Measurements from ENCODE around the gene NPPB. TPM values are rescaled to one million over a fixed set of nuclear protein-coding genes. Genes with fewer than 3 reads are reported as not detected.

The NPPB gene
- total RNA-seq, 2 experiments from 2014 or later, result not detected

- no peaks in the 10 kb centered on the region for H3K79me2 ChIP-seq (ENCODE audit: insufficient read depth, low read depth, low read length)
- intact Hi-C loops (cut with micrococcal nuclease; ENCODE audit: unreplicated experiment), result loop anchor here (1.0 kb wide), 3 partner anchors 56 to 129 kb away; no protein-coding TSS in a partner anchor
- no peak overlapping the region for H2AFZ ChIP-seq (ENCODE audit: low read length)
- H3K4me1 ChIP-seq (ENCODE audit: insufficient read depth, low read length, poor library complexity, severe bottlenecking), result peaks cover 23% of the 10 kb centered on the region
- POLR2A ChIA-PET, result interaction anchor here (0.7 to 1.7 kb wide), 2 partner anchors 70 to 72 kb away, joined by 4 read pairs; no protein-coding TSS in a partner anchor
- no peak for DNase-seq (ENCODE audit: low spot score)
- H3K9me2 ChIP-seq (ENCODE audit: insufficient read depth, low read length), result no peaks in the 10 kb centered on the region
- TF ChIP-seq CTCF (conservative IDR thresholded peaks at IDR 0.05; ENCODE audit: low read length) (no peak), EZH2phosphoT487 (IDR thresholded peaks at IDR 0.05; ENCODE audit: borderline replicate concordance, low read depth, low read length) (no peak)
- CTCF ChIA-PET (ENCODE audit: unreplicated experiment), result interaction anchor here (0.7 to 1.2 kb wide), 2 partner anchors 10 to 54 kb away, joined by 3 to 6 read pairs; partner anchors contain the start of gene NPPA
- no peak overlapping the region for H3K4me3 ChIP-seq (ENCODE audit: low read depth, low read length, poor library complexity, severe bottlenecking)
- peaks cover 95% of the 10 kb centered on the region for H3K36me3 ChIP-seq (ENCODE audit: insufficient read depth, low read length)
- no peak overlapping the region for H3K4me2 ChIP-seq (ENCODE audit: low read length)
- no TSS peak for BruUV-seq (replicated peaks)
- H4K20me1 ChIP-seq (ENCODE audit: insufficient read depth, low read length), result no peaks in the 10 kb centered on the region
- H3K27ac ChIP-seq (ENCODE audit: low read depth, low read length, poor library complexity, severe bottlenecking), result no peak overlapping the region
- no peaks in the 10 kb centered on the region for H3K9me3 ChIP-seq (ENCODE audit: low read length)
Measured at GRCh38 chr1:11837767-11838348, 20.9 kb downstream of the NPPB start.

GRCh38 chr1:11836955-11837766, 21.6 kb downstream of the NPPB start:
- ChIA-PET POLR2A (interaction anchor here (0.6 kb wide), 1 partner anchor 71 kb away, joined by 3 read pairs; no protein-coding TSS in a partner anchor), CTCF (ENCODE audit: unreplicated experiment) (no interaction called here)
- Histone ChIP-seq H4K20me1 (ENCODE audit: insufficient read depth, low read length) (no peaks in the 10 kb centered on the region), H3K79me2 (ENCODE audit: insufficient read depth, low read depth, low read length) (no peaks in the 10 kb centered on the region), H3K9me2 (ENCODE audit: insufficient read depth, low read length) (no peaks in the 10 kb centered on the region), H3K4me1 (ENCODE audit: insufficient read depth, low read length, poor library complexity, severe bottlenecking) (peaks cover 16% of the 10 kb centered on the region), H3K4me3 (ENCODE audit: low read depth, low read length, poor library complexity, severe bottlenecking) (no peak overlapping the region), H3K9me3 (ENCODE audit: low read length) (no peaks in the 10 kb centered on the region), H3K27ac (ENCODE audit: low read depth, low read length, poor library complexity, severe bottlenecking) (no peak overlapping the region), H2AFZ (ENCODE audit: low read length) (no peak overlapping the region), H3K36me3 (ENCODE audit: insufficient read depth, low read length) (peaks cover 96% of the 10 kb centered on the region), H3K4me2 (ENCODE audit: low read length) (no peak overlapping the region)
- no TSS peak for BruUV-seq (replicated peaks)
- TF ChIP-seq EZH2phosphoT487 (IDR thresholded peaks at IDR 0.05; ENCODE audit: borderline replicate concordance, low read depth, low read length) (no peak), CTCF (conservative IDR thresholded peaks at IDR 0.05; ENCODE audit: low read length) (no peak)
- DNase-seq (ENCODE audit: low spot score), result no peak
- intact Hi-C loops (cut with micrococcal nuclease; ENCODE audit: unreplicated experiment), result no loop called here

All from OCI-LY7 (cell line).